HG03520 (cell line): Measurements from ENCODE around the gene FICD.
"Not testable (repeated sequence)": the region's sequence is repeated elsewhere in the genome, so short reads cannot be mapped to it uniquely, and the experiment has no call there.

Experiments
- ATAC-seq: cut with Tn5 transposase; IDR thresholded peaks from one replicate; pipeline ENCODE4 v1.9.1; 2021; ENCODE audit warnings: mild to moderate bottlenecking, moderate library complexity; ENCODE audit not compliant: unreplicated experiment

Gene FICD

GRCh38 chr12:108514973-108515814 is at the start of gene FICD:
TSS of gene FICD (plus strand) at chr12:108515277. CDS start at chr12:108516973, 1,696 bp downstream.
- ATAC-seq: peak; percentile 78

- no peak for ATAC-seq
Observed at GRCh38 chr12:108465417-108465816, 49.7 kb upstream of the FICD start.

DNA sequence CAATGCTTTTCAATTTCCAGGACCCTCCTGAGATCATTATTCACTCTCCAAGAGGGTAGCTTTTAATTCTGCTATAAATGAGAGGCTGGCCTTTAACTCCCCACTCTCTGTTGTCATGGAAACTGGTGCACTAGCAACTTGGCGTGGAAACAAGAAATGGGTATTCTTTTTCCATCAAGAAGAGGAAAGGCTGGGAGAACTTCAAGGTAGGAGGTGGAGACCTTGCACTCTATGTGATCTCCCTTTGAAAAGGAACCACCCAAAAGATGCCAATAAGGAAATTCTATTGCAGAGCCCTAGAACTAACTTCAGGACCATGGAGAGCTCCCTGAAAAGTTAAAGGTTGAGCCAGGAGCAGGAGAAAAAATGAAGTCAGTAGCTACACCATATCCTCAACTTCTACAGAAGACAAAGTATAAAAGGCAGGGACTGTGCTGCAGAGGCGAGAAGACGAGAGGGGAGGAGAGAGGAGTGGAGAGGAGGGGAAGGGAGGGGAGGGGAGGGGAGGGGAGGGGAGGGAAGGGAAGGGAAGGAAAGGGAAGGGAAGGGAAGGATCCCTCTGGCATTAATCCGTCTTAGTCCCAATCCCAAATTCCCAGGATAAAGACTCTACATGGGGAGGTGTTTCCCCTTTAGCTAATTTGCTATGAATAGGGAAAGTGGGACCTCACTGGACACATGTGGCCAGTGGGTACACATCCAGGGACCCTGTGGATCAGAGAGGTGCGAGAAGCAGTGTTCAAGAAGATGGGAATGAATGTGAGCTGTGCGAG is 46.7 kb upstream of the FICD start:
- ATAC-seq: no peak

GRCh38 chr12:108473400-108474055 is 41.5 kb upstream of the FICD start:
- ATAC-seq: no peak

DNA sequence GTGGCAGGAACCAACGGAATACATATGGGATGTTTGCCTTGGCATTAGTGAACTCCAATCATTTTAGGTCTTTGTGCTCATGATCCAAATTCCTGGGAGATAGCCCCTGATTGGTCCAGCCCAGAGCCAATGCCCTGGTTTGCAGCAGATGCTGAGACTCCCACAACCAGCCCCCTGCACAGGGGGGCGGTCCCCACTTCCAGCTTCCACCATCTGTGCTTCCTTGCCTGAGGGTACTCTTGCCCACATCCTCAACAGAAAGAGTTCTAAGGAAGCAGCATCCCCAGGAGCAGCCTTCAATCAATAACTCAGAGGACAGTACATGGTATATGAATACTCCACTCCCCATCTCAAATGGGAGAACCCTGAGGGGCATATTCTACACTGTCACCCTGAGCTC is 39.7 kb upstream of the FICD start:
- no peak for ATAC-seq

DNA sequence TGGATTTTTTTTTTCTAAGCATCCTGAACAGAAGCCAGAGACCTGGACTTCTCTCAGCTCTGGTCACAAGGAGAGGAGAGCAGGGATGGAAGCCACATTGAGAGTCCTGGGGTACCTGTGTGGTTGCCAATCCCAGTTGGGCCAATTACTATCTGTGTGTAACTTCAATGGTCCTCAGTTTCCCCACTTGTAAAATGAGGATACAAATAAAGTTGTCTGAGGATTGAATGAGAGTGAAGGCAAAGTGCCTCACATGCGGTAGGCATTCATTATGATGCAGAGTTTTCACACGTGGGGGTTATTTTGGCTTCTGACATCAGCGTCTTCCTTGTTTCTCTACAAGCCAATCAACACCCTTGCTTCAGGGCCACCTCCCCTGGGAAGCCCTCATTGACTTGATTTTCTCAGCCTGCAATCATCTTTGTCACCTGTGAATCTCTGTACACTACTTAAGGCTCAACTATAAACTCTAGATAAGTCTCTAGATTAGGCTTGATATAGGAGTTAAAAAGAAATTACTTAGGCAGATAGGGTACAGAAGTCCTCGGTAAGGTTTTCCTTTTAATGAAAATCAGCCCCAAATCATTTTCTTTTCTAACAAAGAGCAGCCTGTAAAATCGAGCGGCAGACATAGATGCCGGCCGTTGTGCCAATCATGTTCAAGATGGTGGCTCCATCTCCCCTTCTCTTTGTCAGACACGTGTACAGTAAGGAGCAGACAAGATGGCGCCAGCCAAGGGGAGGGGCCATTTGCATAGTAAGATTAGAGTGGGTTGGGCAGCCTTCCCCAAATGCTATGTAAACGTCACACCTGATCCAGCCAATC is 37.8 kb upstream of the FICD start:
- no peak for ATAC-seq

DNA sequence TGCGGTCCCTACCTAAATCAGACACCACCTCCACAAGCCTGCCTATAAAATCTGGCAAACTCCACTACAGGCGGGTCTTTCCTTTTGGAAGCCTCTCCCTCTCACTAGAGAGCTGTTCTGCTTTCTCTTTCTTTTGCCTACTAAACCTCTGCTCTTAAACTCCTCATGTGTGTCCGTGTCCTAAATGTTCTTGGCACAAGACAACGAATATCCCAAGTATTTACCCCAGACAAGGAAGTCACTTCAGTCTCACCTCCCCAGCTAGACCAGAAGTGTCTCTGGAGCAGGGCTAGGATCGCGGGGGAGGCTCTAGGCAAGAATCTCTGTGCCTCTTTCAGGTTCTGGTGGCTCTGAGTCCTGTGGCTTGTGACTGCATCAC is 37.2 kb upstream of the FICD start:
- no peak for ATAC-seq

- ATAC-seq: no peak
Observed at GRCh38 chr12:108478611-108479206, 36.4 kb upstream of the FICD start.

- no peak for ATAC-seq
Observed at GRCh38 chr12:108479364-108480070, 35.6 kb upstream of the FICD start.

- ATAC-seq: no peak
Observed at GRCh38 chr12:108482717-108483212, 32.3 kb upstream of the FICD start.

DNA sequence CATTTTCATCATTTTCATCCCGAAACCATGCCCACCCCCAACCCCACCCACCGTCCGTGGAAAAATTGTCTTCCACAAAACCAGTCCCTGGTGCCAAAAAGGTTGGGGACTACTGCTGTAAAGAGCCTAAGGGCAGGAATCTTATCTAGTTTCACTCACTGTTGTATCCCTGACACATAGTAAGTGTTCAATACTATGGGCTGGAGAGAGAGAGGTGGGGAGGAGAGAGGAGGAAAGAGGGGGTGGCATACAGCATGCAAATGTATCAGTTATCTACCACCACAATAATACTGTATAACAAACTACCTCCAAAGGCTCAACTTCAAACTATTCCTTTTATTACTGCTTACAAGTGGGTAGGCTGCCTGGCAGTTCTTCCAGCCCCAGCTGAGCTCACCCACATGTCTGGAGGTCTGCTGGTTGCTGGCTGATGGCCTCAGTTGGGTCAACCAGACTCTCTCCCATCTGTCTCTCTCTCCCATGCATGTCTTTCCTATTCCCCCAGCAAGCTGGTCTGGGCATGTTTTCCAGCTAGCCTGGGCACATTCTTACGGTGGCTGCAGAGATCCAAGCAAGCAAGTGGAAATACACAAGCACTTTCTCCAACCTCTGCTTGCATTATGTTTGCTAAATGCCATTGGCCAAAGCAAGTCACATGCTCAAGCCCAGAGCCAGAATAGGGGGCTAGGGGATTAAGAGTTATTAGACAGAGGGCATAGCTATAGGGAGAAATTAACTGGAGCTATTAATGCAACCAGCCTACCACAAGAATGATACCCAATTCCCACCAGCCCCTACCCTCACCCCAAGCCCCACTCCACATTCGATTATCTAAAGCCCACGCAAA is 31.6 kb upstream of the FICD start:
- no peak for ATAC-seq

- no peak for ATAC-seq
Observed at GRCh38 chr12:108484431-108484830, 30.6 kb upstream of the FICD start.

GRCh38 chr12:108484845-108485244 is 30.2 kb upstream of the FICD start:
- no peak for ATAC-seq

- not testable (repeated sequence) for ATAC-seq
Observed at GRCh38 chr12:108485371-108485770, 29.7 kb upstream of the FICD start.

GRCh38 chr12:108487029-108487428 is 28.0 kb upstream of the FICD start:
- ATAC-seq: not testable (repeated sequence)

GRCh38 chr12:108491256-108491655 is 23.8 kb upstream of the FICD start:
- no peak for ATAC-seq

- ATAC-seq: no peak
Observed at GRCh38 chr12:108495054-108495453, 20.0 kb upstream of the FICD start.

DNA sequence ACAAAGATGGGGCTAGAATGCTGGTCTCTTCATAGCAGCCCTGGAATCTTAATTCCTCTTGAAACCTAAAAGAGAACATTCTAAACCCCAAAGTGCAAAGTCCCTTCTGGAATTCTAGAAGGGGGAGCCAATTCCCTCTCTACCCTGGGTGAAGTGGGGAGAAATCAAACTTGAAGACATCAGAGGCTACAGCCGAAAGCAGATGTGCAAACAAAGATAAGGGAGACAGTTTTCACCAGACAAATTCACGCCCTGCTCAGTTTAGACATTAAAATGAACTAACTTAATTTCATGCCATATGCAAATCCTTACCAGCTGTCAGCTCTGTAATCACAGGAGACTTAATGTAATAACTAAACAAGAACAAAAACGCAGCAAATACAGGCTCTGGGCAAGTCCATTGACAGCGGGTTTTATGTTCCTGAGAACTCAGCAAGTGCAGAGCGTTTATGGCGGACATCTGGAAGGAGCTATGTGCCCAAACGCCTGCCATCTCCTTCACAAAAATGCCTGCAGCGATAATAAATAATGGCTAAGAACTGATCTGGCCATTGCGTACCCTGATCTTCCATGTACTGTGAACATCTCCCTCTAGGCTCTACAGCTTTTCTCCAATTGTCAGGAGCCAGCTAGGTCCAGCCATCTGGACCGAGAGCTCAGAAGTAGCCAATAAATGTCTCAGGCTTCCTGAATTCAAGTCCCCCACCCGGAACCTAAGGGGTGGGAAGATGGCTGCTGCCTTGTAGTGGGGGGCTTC is 19.1 kb upstream of the FICD start:
- no peak for ATAC-seq
